Prostate gland (tissue), 2 donors: ENCODE measurements around the gene FBN2.

Experiments
- POLR2A ChIP-seq: fragments of 450-650 bp; IDR thresholded peaks from one replicate; pipeline ENCODE4 v1.6.1; 2016; ENCODE audit warnings: antibody characterized with exemption, mild to moderate bottlenecking
- POLR2AphosphoS5 ChIP-seq: sonication (generic); formaldehyde crosslinking; IDR thresholded peaks from one replicate; pipeline ENCODE4 v1.6.1; 2017; ENCODE audit warnings: antibody characterized with exemption
- TF ChIP-seq, protein P1 (sequence below), 4 experiments: fragments of 200-600 bp in 2 of 4; fragments of 450-650 bp in 2 of 4; sonication (generic) in 2 of 4; IDR thresholded peaks; 1 replicate in 3 of 4; 2 replicates in 1 of 4; pipeline ENCODE4 v1.5.1; 2016 to 2019; ENCODE audit warnings: antibody characterized with exemption in 4 of 4, mild to moderate bottlenecking in 2 of 4, moderate library complexity in 2 of 4

DNA sequence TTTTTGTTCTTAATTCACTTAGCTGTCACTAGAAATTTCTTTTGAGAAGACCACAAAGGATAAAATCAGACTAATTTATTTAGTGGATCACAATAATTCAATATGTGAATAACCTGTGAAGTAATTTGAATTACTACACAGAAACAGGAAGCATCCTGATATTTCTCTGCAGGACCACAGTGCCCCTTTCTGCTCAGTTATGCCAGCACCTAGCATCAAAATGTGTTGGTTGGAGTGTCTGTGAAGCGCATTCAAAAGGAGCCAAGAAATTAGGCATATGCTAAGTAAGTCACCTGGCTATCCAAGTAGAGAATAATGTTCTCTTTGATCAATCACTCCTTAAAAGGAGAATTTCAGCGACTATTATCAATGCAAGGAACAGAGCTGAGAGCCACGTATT is 267.0 kb downstream of the FBN2 start:
- TF ChIP-seq, protein P1, sequence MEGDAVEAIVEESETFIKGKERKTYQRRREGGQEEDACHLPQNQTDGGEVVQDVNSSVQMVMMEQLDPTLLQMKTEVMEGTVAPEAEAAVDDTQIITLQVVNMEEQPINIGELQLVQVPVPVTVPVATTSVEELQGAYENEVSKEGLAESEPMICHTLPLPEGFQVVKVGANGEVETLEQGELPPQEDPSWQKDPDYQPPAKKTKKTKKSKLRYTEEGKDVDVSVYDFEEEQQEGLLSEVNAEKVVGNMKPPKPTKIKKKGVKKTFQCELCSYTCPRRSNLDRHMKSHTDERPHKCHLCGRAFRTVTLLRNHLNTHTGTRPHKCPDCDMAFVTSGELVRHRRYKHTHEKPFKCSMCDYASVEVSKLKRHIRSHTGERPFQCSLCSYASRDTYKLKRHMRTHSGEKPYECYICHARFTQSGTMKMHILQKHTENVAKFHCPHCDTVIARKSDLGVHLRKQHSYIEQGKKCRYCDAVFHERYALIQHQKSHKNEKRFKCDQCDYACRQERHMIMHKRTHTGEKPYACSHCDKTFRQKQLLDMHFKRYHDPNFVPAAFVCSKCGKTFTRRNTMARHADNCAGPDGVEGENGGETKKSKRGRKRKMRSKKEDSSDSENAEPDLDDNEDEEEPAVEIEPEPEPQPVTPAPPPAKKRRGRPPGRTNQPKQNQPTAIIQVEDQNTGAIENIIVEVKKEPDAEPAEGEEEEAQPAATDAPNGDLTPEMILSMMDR (IDR thresholded peaks at IDR 0.05): no peak
- no peak for TF ChIP-seq POLR2AphosphoS5
- TF ChIP-seq POLR2A: no peak
